ENCODE measurements around the gene NEU1.

NEU1 gene

DNA sequence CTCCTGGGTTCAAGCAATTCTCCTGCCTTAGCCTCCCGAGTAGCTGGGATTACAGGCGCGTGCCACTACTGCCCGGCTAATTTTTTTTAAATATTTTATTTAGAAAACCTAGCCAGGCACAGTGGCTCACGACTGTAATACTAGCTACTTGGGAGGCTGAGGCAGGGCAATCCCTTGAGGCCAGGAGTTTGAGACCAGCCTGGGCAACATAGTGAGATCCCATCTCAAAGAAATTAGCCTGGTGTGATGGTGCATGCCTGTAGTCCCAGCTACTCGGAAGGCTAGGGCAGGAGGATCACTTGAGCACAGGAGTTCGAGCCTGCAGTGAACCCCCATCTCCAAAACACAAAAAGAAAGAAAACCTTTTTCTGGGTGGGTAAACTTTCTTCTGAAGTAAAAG lies 13.7 kb upstream of the NEU1 start:
- H3K9ac ChIP-seq (ENCODE audit: low read length): no peak overlapping the region
- H3K18ac ChIP-seq (ENCODE audit: low read depth in 1 of 2, low read length in 2 of 2): no peak overlapping the region
- H3K79me1 ChIP-seq (replicated peaks; ENCODE audit: low read length, poor library complexity, severe bottlenecking): no peaks in the 10 kb centered on the region
- H3K4ac ChIP-seq (ENCODE audit: low read depth in 1 of 2, low read length in 2 of 2): no peak overlapping the region
- H3K27ac ChIP-seq (ENCODE audit: low read length, poor library complexity, severe bottlenecking): no peak overlapping the region
- H3K23ac ChIP-seq (ENCODE audit: low read length in 2 of 2): no peak overlapping the region
- H3K4me2 ChIP-seq (ENCODE audit: low read length, poor library complexity, severe bottlenecking): no peak overlapping the region
- no peak overlapping the region for H4K8ac ChIP-seq (ENCODE audit: low read length)
- peaks cover 20 to 27% of the 10 kb centered on the region in 2 experiments for H3K36me3 ChIP-seq (ENCODE audit: control insufficient read depth in 1 of 2, insufficient read depth in 2 of 2, low read depth in 1 of 2, low read length in 2 of 2)
- H2AFZ ChIP-seq (ENCODE audit: low read depth, low read length): no peak overlapping the region
- peaks cover 0 to 5% of the 10 kb centered on the region in 2 experiments for H3K27me3 ChIP-seq (ENCODE audit: control insufficient read depth in 1 of 2, insufficient read depth in 1 of 2, low read length in 2 of 2)
- H3K14ac ChIP-seq (ENCODE audit: low read length in 2 of 2): no peak overlapping the region
- no peak overlapping the region for H2BK12ac ChIP-seq (ENCODE audit: low read length in 2 of 2)
- WGBS: 94% methylated on average over 6 of the region's 7 CpGs
- H3K9me3 ChIP-seq (ENCODE audit: control insufficient read depth, low read length): no peaks in the 10 kb centered on the region
- no peak overlapping the region for H2AK5ac ChIP-seq (ENCODE audit: low read length, severe bottlenecking)
- H4K91ac ChIP-seq (ENCODE audit: low read length): no peak overlapping the region
- H2BK5ac ChIP-seq (ENCODE audit: low read depth, low read length, poor library complexity, severe bottlenecking): no peak overlapping the region
- no peak for DNase-seq
- H3K4me3 ChIP-seq (ENCODE audit: insufficient read depth in 1 of 2, low read depth in 1 of 2, low read length in 2 of 2): no peak overlapping the region
- no peak overlapping the region for H2BK15ac ChIP-seq (ENCODE audit: low read depth, poor library complexity, severe bottlenecking)
- peaks cover 5% of the 10 kb centered on the region for H3K4me1 ChIP-seq (ENCODE audit: control insufficient read depth, insufficient read depth, low read depth, low read length)
- no peak overlapping the region for H2BK120ac ChIP-seq (ENCODE audit: low read depth, low read length)

GRCh38 chr6:31875877-31876276 lies 13.3 kb upstream of the NEU1 start:
- no peak overlapping the region for H3K27ac ChIP-seq (ENCODE audit: low read length, poor library complexity, severe bottlenecking)
- H3K4me3 ChIP-seq (ENCODE audit: insufficient read depth in 1 of 2, low read depth in 1 of 2, low read length in 2 of 2): no peak overlapping the region
- peaks cover 9% of the 10 kb centered on the region for H3K4me1 ChIP-seq (ENCODE audit: control insufficient read depth, insufficient read depth, low read depth, low read length)
- H3K18ac ChIP-seq (ENCODE audit: low read depth in 1 of 2, low read length in 2 of 2): no peak overlapping the region
- peaks cover 16 to 22% of the 10 kb centered on the region in 2 experiments for H3K36me3 ChIP-seq (ENCODE audit: control insufficient read depth in 1 of 2, insufficient read depth in 2 of 2, low read depth in 1 of 2, low read length in 2 of 2)
- no peak overlapping the region for H3K4me2 ChIP-seq (ENCODE audit: low read length, poor library complexity, severe bottlenecking)
- H2BK12ac ChIP-seq (ENCODE audit: low read length in 2 of 2): no peak overlapping the region
- H2AFZ ChIP-seq (ENCODE audit: low read depth, low read length): no peak overlapping the region
- H3K23ac ChIP-seq (ENCODE audit: low read length in 2 of 2): no peak overlapping the region
- no peak overlapping the region for H4K8ac ChIP-seq (ENCODE audit: low read length)
- H3K14ac ChIP-seq (ENCODE audit: low read length in 2 of 2): no peak overlapping the region
- no peak overlapping the region for H3K4ac ChIP-seq (ENCODE audit: low read depth in 1 of 2, low read length in 2 of 2)
- H3K9me3 ChIP-seq (ENCODE audit: control insufficient read depth, low read length): no peaks in the 10 kb centered on the region
- H4K91ac ChIP-seq (ENCODE audit: low read length): no peak overlapping the region
- DNase-seq: no peak
- no peak overlapping the region for H2BK15ac ChIP-seq (ENCODE audit: low read depth, poor library complexity, severe bottlenecking)
- WGBS: 85% methylated on average over 4 of the region's 5 CpGs
- no peak overlapping the region for H2BK5ac ChIP-seq (ENCODE audit: low read depth, low read length, poor library complexity, severe bottlenecking)
- peaks cover 0 to 5% of the 10 kb centered on the region in 2 experiments for H3K27me3 ChIP-seq (ENCODE audit: control insufficient read depth in 1 of 2, insufficient read depth in 1 of 2, low read length in 2 of 2)
- no peak overlapping the region for H3K9ac ChIP-seq (ENCODE audit: low read length)
- H3K79me1 ChIP-seq (replicated peaks; ENCODE audit: low read length, poor library complexity, severe bottlenecking): no peaks in the 10 kb centered on the region
- H2AK5ac ChIP-seq (ENCODE audit: low read length, severe bottlenecking): no peak overlapping the region
- H2BK120ac ChIP-seq (ENCODE audit: low read depth, low read length): no peak overlapping the region

- H3K4ac ChIP-seq (ENCODE audit: low read depth in 1 of 2, low read length in 2 of 2): no peak overlapping the region
- H3K23ac ChIP-seq (ENCODE audit: low read length in 2 of 2): no peak overlapping the region
- H3K9me3 ChIP-seq (ENCODE audit: control insufficient read depth, low read length): no peaks in the 10 kb centered on the region
- H3K79me1 ChIP-seq (replicated peaks; ENCODE audit: low read length, poor library complexity, severe bottlenecking): no peaks in the 10 kb centered on the region
- no peak overlapping the region for H4K8ac ChIP-seq (ENCODE audit: low read length)
- H3K36me3 ChIP-seq (ENCODE audit: control insufficient read depth in 1 of 2, insufficient read depth in 2 of 2, low read depth in 1 of 2, low read length in 2 of 2): peaks cover 7 to 13% of the 10 kb centered on the region in 2 experiments
- H4K91ac ChIP-seq (ENCODE audit: low read length): no peak overlapping the region
- H3K4me3 ChIP-seq (ENCODE audit: insufficient read depth in 1 of 2, low read depth in 1 of 2, low read length in 2 of 2): no peak overlapping the region
- peaks cover 15% of the 10 kb centered on the region for H3K4me1 ChIP-seq (ENCODE audit: control insufficient read depth, insufficient read depth, low read depth, low read length)
- no peak overlapping the region for H2AK5ac ChIP-seq (ENCODE audit: low read length, severe bottlenecking)
- H3K14ac ChIP-seq (ENCODE audit: low read length in 2 of 2): no peak overlapping the region
- no peak overlapping the region for H2BK15ac ChIP-seq (ENCODE audit: low read depth, poor library complexity, severe bottlenecking)
- no peak overlapping the region for H2BK120ac ChIP-seq (ENCODE audit: low read depth, low read length)
- no peak overlapping the region for H3K27ac ChIP-seq (ENCODE audit: low read length, poor library complexity, severe bottlenecking)
- H2BK12ac ChIP-seq (ENCODE audit: low read length in 2 of 2): no peak overlapping the region
- no peak overlapping the region for H2AFZ ChIP-seq (ENCODE audit: low read depth, low read length)
- WGBS: 61% methylated on average over 2 of the region's 5 CpGs
- no peak overlapping the region for H2BK5ac ChIP-seq (ENCODE audit: low read depth, low read length, poor library complexity, severe bottlenecking)
- DNase-seq: no peak
- peaks cover 0 to 9% of the 10 kb centered on the region in 2 experiments for H3K27me3 ChIP-seq (ENCODE audit: control insufficient read depth in 1 of 2, insufficient read depth in 1 of 2, low read length in 2 of 2)
- no peak overlapping the region for H3K18ac ChIP-seq (ENCODE audit: low read depth in 1 of 2, low read length in 2 of 2)
- no peak overlapping the region for H3K4me2 ChIP-seq (ENCODE audit: low read length, poor library complexity, severe bottlenecking)
- no peak overlapping the region for H3K9ac ChIP-seq (ENCODE audit: low read length)
Measured at GRCh38 chr6:31874836-31875572, 12.4 kb upstream of the NEU1 start.

DNA sequence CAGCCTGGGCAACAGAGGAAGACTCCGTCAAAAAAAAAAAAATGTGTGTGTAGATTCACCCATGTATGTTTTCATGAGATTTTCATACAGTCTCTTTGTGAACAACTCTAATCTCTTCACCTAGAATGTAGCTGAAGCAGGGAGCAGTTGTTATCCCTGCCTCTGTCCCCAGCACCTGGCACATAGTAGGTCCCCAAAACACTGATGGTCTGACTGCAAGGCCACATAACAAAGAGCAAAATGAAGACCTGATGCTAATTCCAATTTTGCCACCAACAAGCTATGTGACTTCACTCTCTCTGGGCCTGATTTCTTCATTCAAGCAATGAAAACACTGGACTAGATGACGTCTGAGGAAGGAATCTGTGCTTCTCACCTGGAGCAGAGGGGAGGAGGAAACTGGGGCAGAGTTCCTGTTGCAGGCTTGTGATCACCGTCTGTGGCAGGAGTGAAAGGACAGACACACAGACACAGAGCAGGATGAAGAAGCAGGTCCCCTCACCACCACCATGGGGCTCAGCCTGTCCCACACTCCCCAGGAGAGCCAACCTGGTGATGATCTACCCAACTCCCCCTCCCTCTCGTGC lies 11.6 kb upstream of the NEU1 start:
- 73% methylated on average over 3 of the region's 4 CpGs for WGBS
- H2AK5ac ChIP-seq (ENCODE audit: low read length, severe bottlenecking): no peak overlapping the region
- no peak for DNase-seq
- peaks cover 17% of the 10 kb centered on the region for H3K4me1 ChIP-seq (ENCODE audit: control insufficient read depth, insufficient read depth, low read depth, low read length)
- H3K4me3 ChIP-seq (ENCODE audit: insufficient read depth in 1 of 2, low read depth in 1 of 2, low read length in 2 of 2): no peak overlapping the region
- H2AFZ ChIP-seq (ENCODE audit: low read depth, low read length): no peak overlapping the region
- H3K36me3 ChIP-seq (ENCODE audit: control insufficient read depth in 1 of 2, insufficient read depth in 2 of 2, low read depth in 1 of 2, low read length in 2 of 2): peaks cover 0 to 5% of the 10 kb centered on the region in 2 experiments
- no peak overlapping the region for H3K18ac ChIP-seq (ENCODE audit: low read depth in 1 of 2, low read length in 2 of 2)
- H2BK120ac ChIP-seq (ENCODE audit: low read depth, low read length): no peak overlapping the region
- no peaks in the 10 kb centered on the region for H3K79me1 ChIP-seq (replicated peaks; ENCODE audit: low read length, poor library complexity, severe bottlenecking)
- H2BK15ac ChIP-seq (ENCODE audit: low read depth, poor library complexity, severe bottlenecking): no peak overlapping the region
- H3K4me2 ChIP-seq (ENCODE audit: low read length, poor library complexity, severe bottlenecking): no peak overlapping the region
- H3K4ac ChIP-seq (ENCODE audit: low read depth in 1 of 2, low read length in 2 of 2): no peak overlapping the region
- no peak overlapping the region for H3K23ac ChIP-seq (ENCODE audit: low read length in 2 of 2)
- no peak overlapping the region for H3K27ac ChIP-seq (ENCODE audit: low read length, poor library complexity, severe bottlenecking)
- H3K9ac ChIP-seq (ENCODE audit: low read length): no peak overlapping the region
- H2BK12ac ChIP-seq (ENCODE audit: low read length in 2 of 2): no peak overlapping the region
- H3K27me3 ChIP-seq (ENCODE audit: control insufficient read depth in 1 of 2, insufficient read depth in 1 of 2, low read length in 2 of 2): peaks cover 0 to 14% of the 10 kb centered on the region in 2 experiments
- H4K8ac ChIP-seq (ENCODE audit: low read length): no peak overlapping the region
- H3K9me3 ChIP-seq (ENCODE audit: control insufficient read depth, low read length): no peaks in the 10 kb centered on the region
- no peak overlapping the region for H2BK5ac ChIP-seq (ENCODE audit: low read depth, low read length, poor library complexity, severe bottlenecking)
- no peak overlapping the region for H3K14ac ChIP-seq (ENCODE audit: low read length in 2 of 2)
- no peak overlapping the region for H4K91ac ChIP-seq (ENCODE audit: low read length)
